ENCODE measurements around the gene ZNF681.
A peak's percentile ranks its signal among the peaks of the same experiment; 100 is the strongest.
"Not testable (repeated sequence)": the region's sequence is repeated elsewhere in the genome, so short reads cannot be mapped to it uniquely, and the experiment has no call there.

Gene ZNF681

DNA sequence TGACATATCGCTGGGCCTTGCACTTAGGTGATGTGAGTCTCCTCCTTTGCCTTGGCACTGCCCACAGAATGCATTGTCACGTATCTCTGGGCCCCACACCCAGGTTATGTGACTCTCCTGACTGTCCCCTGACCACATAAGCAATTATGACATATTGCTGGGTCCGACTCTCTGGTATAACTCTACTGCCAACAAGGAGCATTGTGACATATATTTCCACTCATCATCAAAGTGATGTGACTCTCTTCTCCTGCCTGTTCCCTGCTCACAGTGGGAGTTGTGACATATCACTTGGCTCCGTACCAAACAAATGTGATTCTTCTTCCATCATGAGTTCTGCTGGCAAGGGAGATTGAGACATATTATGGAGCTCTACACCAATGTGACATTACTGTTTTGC, 15.4 kb upstream of the ZNF681 start:
- no peak for DNase-seq (ENCODE audit: low read depth)

DNA sequence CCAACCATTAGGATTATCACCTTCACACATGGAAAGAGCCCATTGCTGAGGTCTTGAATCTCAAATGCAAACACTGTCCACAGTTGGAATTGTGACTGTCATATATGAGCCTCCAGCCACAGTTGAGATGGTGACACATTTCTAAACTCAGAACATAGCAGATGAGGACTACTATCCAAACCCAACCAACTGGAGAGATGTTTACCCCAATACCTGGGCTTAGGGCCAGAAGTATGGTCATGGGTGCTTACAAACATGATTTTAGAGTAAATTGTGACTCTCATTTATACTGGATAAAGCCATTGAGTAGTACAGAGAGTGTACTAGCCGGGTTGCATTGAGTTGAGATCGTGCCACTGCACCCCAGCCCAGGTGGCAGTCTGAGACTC, 14.0 kb upstream of the ZNF681 start:
- no peak for DNase-seq (ENCODE audit: low read depth)

DNA sequence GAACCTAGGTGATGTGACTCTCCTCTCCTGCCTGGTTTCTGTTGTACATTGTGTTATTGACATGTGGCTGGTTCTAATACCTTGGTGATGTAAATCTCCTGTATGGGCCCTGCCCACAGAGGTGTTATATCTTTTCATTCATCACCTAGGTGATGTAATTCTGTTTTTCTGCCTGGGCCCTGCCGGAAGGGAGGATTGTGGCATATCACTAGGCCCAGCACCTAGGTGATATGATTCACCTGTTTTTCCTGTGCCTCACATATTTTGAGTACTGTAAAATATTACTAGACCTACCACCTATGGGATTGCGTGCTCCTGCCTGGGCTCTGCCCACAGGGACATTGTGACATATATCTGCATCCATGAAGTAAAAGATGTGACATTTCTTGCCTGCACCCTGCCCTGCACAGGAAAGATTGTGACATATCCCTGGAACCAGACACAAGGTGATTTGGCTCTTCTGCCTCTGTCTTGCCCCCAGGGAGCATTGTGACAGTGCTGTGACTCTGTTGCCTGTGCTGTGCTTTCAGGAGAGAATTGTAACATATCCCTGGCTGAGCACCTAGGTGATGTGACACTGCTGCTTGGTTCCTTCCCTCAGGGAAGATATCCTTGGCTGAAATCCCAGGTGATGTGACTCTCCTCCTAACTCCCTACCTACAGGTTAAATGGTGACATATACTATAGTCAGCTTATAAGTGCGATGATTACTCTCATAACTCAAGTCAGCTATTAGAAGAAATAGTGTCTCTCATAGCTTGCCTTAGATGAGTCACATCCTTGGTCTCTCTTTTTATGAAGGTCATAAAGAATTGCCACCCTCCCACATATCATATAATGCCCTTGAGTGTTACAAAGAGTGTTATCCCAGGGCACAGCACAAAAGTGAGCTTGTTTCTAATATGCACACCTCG, 13.3 kb upstream of the ZNF681 start:
- DNase-seq (ENCODE audit: low read depth): no peak

DNA sequence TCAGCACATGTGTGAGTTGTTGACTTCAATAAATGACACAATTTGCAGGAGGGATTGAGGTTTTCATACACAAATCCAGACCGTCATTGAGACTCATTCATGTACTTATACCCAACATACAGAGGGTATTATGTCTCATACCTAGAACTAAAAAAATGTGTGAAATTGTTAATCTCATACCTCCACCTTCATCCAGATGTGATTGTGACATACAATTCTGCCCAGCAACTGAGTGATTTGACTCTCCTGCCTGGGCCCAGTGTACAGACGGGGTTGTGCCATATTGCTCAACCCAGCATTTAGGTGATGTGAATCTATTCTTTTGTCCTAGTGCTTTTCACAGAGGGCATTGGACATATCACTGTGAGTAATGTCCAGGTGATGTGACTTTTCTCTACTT, 12.6 kb upstream of the ZNF681 start:
- DNase-seq (ENCODE audit: low read depth): no peak

DNA sequence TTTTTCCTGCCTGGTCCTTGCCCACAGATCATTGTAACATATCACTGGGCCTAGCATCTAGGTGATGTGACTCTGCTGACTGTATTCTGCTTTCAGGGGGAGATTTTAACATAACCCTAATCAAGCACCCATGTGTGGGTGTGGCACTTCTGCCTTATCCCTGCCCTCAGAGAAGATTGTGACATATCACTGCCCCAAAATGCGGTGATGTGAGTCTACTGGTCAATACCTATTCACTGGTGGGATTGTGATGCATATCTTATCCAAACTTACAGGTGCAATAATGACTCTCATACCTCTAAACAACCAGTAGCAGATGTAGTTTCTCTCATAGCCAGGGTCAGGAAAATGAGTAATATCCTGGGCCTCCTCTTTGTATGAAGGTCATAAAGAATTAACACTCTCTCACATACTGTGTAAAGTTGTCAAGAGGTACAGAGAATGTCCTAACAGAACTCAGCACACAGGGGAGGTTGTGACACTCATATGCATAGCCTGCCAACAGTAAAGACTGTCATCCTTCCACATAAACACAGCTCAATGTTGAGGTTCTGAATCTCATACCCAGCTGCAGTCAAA, 12.1 kb upstream of the ZNF681 start:
- no peak for DNase-seq (ENCODE audit: low read depth)

DNA sequence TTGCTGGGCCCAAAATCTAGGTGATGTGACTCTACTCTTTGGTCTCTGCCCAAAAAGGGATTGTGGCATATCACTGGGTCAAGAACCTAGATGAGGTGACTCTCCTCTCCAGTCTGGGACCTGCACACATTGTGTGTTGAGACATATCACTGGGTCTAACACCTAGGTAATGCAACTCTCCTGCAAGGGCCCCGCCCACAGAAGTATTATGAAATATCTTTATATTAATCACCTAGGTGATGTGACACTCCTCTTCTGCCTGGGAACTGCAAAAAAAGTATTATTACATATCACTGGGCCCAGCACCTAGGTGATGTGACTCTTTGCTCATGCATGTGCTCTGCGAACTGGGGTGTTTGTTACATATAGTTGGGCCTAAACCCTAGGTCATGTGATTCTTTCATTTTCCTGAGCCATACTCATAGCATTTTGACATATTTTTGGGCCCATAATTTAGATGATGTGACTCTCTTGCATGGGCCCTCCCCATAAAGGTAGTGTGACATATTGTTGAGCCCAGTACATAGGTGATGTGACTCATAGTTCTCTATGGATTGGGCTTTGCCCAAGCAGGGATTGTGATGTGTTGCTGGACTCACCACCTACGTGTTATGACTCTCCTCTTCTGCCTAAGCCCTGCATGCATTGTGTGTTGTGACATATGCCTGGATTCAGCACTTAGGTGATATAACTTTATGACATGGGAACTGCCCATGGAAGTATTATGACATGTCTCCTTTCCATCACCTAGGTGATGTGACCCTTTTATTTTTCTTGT, 11.2 kb upstream of the ZNF681 start:
- no peak for DNase-seq (ENCODE audit: low read depth)

DNA sequence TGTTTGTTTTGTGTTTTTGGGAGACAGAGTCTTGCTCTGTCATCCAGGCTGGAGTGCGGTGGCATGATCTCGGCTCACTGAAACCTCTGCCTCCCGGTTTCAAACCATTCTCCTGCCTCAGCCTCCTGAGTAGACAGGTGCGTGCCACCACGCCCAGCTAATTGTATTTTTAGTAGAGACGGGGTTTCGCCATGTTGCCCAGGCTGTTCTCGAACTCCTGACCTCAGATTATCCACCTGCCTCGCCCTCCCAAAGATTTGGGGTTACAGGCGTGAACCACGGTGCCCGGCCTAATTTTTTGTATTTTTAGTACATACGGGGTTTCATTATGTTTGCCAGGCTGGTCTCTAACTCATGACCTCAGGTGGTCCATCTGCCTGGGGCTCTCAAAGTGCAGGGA, 8.3 kb upstream of the ZNF681 start:
- no peak for DNase-seq (ENCODE audit: low read depth)

DNA sequence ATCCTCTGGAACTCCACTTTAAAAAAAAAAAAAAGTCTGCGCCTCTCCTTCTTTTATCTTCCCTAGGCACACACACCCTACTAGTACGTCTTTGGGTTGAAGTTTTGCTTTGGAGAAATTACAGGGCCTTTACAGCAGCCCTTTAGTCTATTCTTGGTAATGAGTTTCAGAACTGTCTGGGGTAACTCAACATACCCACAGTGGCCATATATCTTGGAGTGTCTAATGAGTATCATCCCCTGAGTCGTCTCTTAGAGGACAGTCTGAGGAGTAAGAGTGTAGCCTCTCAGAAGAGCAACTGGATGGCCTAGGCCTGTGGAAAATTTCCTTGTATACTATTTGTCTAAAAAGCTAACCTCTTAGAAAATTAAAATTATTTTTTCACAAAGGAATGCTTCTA, 6.1 kb upstream of the ZNF681 start:
- no peak for DNase-seq (ENCODE audit: low read depth)

DNA sequence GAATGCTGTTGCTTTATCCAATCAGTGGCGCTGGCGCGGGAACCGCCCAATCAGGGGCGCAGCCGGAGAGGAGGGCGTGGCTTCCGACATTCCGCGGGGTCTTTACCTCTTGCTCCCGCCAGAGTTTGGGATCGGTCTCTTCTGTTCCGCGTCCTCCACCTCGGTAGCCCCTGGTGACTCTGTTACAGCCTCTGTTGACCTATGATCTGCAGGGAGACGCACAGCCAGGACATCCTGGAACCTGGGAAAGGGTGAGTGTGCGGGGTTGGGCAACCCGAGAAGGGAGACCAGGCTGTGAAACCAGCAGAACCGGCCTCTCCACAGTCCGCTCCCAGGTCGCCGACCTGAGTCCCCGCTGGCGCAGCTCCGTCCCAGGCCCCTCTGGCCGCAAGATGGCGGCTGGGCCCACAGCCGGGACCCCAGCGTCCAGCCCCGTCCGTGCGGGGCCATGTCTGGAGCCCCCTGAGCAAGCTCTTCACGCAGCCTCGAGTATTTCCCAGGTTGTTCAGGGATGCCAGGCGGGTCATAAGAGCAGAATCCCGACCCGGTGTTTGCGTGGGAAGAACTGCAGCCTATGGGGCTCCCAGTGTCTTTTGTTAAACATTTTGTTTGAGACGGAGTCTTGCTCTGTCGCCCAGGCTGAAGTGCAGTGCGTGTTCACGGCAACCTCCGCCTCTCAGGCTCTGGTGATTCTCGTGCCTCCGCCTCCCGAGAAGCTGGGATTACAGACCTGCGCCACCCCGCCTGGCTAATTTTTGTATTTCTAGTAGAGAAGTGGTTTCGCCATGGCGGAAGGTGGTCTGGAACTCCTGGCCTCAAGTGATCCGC, 4.4 kb upstream of the ZNF681 start:
- DNase-seq (ENCODE audit: low read depth): peak; percentile 78

DNA sequence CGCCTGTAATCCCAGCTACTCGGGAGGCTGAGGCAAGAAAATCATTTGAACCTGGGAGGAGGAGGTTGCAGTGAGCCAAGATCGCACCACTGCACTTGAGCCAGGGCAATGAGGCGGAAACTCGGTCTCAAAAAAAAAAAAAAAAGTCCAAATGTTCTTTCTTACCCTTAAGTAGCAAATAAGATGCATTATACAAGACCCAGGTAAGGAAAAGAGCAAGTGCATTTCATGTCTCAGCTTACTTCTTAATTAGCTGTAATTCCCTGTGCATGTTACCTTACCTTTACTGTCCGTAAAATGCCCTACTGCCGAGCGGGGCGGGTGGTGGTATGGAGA, 3.8 kb upstream of the ZNF681 start:
- DNase-seq (ENCODE audit: low read depth): no peak

DNA sequence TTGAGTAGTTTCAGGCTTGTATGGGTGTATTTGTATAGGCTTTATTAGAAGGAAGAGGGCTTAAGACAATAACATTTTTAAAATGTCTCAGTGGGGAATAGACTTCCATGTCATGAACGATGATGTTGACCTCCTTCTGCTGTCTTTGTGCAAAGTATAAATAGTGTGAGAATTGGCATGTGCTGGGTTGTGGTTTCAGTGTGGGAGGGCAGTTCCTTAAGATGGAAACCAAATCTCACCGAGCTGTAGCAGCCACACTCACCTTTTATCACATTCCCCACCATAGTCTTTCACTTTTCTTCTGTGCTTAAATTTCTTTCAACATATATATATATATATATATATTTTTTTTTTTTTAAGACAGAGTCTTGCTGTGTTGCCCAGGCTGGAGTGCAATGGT, 1.6 kb upstream of the ZNF681 start:
- not testable (repeated sequence) for DNase-seq (ENCODE audit: low read depth)

DNA sequence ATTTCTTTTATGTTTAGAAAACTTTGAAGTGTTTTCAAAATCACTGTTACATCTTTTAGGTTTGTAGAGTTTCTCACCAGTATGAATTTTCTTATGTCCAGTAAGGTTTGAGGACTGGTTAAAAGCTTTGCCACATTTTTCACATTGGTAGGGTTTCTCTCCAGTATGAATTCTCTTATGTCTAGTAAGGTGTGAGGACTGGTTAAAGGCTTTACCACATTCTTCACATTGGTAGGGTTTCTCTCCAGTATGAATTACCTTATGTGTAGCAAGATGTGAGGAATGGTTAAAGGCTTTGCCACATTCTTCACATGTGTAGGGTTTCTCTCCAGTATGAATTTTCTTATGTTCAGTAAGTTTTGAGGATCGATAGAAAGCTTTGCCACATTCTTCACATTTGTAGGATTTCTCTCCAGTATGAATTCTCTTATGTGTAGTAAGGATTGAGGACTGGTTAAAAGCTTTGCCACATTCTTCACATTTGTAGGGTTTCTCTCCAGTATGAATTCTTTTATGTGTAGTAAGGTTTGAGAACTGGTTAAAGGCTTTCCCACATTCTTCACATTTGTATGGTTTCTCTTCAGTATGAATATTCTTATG, 15.0 kb downstream of the ZNF681 start:
- DNase-seq (ENCODE audit: low read depth): not testable (repeated sequence)

DNA sequence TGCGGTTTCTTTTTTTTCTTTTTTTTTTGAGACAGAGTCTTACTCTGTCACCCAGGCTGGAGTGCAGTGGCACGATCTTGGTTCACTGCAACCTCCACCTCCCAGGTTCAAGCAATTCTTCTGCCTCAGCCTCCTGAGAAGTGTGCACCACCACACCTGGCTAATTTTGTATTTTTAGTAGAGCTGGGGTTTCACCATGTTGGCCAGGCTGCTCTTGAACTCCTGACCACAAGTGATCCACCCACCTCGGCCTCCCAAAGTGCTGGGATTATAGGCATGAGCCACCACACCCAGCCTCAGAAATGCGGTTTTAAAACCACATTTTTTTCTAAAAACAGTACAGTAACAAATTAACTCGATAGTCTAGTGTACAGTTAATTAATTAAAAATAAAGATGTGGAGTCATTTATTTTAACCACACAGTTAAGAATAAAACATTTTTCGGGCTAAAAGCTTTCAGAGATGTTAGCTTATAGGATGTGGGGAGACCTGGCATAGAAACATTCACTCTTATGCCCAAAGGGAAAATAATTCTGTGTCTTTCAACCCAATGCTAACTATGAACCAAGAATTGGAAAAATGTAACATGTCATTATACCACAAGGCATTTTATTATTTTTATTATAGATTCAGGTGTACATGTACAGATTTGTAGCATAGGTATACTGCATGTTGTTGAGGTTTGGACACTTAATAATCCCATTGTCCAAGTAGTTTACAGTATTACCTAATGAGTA, 27.8 kb downstream of the ZNF681 start:
- DNase-seq (ENCODE audit: low read depth): not testable (repeated sequence)

DNA sequence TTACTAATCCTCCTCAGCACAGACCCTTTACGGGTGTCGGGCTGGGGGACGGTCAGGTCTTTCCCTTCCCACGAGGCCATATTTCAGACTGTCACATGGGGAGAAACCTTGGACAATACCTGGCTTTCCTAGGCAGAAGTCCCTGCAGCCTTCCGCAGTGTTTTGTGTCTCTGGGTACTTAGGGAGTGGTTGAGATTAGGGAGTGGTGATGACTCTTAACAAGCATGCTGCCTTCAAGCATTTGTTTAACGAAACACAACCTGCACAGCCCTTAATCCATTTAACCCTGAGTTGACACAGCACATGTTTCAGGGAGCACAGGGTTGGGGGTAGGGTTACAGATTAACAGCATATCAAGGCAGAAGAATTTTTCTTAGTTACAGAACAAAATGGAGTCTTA, 34.5 kb downstream of the ZNF681 start:
- not testable (repeated sequence) for DNase-seq (ENCODE audit: low read depth)

DNA sequence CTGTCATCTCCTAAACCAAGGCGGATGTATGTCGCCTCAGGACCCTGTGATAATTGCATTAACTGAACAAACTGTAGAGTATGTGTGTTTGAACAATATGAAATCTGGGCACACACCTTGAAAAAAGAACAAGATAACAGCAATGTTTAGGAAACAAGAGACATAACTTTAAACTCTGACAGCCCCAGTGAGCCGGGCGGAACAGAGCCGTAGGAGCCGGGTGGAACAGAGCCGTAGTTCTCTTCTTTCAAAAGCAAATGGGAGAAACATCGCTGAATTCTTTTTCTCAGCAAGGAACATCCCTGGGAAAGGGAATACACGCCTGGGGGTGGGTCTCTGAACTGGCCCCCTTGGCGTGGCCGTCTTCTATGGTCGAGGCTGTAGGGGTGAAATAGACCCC, 39.9 kb downstream of the ZNF681 start:
- DNase-seq (ENCODE audit: low read depth): no peak

DNA sequence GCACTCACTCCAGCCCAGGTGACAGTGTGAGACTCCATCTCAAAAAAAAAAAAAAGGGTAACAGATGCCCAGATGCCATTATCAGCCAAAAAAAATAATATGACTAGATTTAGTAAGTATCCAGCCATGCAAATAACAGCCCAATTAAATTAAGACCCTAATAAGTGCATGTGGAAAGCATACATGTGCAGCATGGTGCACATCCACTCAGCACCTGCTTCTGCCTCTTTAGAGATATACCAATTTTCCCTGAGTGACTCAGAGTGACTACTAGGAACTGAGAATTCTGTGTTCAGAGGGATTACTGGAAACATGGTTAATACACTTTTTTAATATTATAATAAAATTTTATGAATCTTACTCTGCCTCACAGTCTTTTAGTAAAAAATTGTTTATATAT, 41.9 kb downstream of the ZNF681 start:
- DNase-seq (ENCODE audit: low read depth): no peak

DNA sequence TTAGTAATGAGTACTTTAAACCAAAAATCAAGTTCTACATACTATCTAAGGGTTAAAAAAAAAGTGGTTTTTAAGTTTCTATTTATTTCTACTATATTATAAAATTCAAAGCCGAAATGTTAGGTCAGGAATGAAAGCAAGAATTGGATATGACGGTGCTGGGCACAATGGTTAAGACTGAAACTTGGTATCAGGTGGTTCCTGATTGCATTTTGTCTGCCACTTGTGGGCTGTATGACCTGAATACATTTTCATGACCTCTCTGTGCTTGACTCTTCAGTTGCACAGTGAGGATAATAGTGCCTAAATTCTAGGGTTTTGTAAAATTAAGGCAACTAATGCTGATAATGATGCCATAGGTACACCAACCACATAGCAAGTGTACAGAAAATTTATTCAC, 49.3 kb downstream of the ZNF681 start:
- DNase-seq (ENCODE audit: low read depth): no peak

DNA sequence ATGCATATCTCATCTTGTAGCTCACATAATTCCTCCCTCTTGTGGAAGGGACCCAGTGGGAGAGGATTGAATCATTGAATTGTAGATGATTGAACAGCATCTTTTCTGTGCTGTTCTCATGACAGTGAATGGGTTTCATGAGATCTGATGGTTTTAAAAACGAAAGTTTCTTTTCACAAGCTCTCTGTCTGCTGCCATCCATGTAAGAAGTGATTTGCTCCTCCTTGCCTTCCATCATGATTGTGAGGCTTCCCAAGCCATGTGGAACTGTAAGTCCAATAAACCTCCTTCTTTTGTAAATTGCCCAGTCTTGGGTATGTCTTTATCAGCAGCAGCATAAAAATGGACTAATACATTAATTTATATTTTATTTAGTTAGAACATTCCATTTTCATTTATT, 52.0 kb downstream of the ZNF681 start:
- no peak for DNase-seq (ENCODE audit: low read depth)

DNA sequence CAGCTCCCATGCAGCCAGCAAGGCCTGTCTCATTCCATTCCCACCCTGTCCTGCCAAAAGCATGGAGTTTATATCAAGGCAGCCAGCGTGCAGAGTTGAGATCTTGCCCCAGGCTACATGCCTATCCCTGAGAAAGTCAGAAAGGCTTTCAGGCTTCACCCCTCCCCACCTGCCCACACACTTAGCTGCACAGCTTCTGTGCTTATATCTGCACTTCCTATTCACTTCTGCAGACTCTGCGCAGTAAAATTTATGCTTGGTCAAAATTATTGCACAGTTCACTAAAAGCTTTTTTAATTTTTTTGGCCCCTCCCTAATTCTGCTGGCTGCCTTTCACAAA, 59.2 kb downstream of the ZNF681 start:
- no peak for DNase-seq (ENCODE audit: low read depth)

DNA sequence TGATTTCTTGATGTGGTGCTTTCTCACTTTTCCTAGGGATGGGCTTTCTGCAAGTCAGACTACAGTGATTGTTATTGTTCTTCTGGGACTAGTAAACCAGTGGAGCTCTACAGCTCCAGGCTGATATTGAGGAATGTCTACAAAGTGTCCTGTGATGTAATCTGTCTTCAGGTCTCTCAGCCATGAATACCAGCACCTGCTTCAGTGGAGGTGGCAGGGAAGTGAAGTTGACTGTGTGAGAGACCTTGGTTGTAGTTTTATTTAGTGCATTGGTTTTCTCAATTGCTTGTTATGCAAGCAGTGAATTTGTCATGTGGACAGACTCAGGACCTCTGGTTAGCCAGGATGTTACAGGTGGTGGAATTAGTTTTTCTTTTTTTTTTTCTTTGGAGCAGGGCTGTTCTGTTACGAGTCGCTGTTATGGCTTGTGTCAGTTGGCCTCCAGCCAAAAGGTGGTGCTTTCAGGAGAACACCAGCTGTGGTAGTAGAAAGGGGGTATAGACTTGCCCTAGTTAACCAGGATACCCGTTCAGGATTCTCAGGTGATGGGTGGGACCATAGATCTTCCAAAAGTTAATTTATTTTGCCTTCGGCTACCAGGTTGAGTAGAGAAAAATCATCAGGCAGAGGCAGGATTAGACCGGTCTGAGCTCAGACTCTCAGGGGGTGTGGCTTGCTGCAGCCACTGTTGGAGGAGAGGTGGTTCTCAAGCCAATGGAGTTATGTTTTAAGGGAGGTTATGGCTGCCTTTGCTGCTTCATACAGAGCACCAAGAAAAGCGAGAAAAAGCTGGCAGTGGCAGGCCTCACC, 59.8 kb downstream of the ZNF681 start:
- DNase-seq (ENCODE audit: low read depth): no peak
